Glutamatergic neuron (in vitro differentiated cells): ENCODE data around the gene CTPS1. TPM values are rescaled to one million over a fixed set of nuclear protein-coding genes. Genes with fewer than 3 reads are reported as not detected.

Experiments
- DNase-seq: peaks from one replicate; pipeline ENCODE4 v3.0.0; 2022
- H3K27ac Mint-ChIP-seq: one replicate; pipeline ENCODE4 v1.8.0; 2020; ENCODE audit warnings: mild to moderate bottlenecking, mixed read lengths, inconsistent platforms; ENCODE audit not compliant: unreplicated experiment
- H3K27me3 Mint-ChIP-seq: one replicate; pipeline ENCODE4 v1.8.0; 2020; ENCODE audit warnings: mild to moderate bottlenecking, moderate library complexity, mixed read lengths, inconsistent platforms; ENCODE audit not compliant: unreplicated experiment
- H3K36me3 Mint-ChIP-seq: one replicate; pipeline ENCODE4 v1.8.0; 2020; ENCODE audit warnings: mild to moderate bottlenecking, mixed read lengths, inconsistent platforms; ENCODE audit not compliant: unreplicated experiment
- H3K4me1 Mint-ChIP-seq: one replicate; pipeline ENCODE4 v1.8.0; 2020; ENCODE audit warnings: mild to moderate bottlenecking, low read depth, mixed read lengths, inconsistent platforms; ENCODE audit not compliant: unreplicated experiment
- H3K4me3 Mint-ChIP-seq: one replicate; pipeline ENCODE4 v1.8.0; 2020; ENCODE audit warnings: mild to moderate bottlenecking, mixed read lengths, inconsistent platforms; ENCODE audit not compliant: unreplicated experiment
- H3K9me3 Mint-ChIP-seq: one replicate; pipeline ENCODE4 v1.8.0; 2020; ENCODE audit warnings: mild to moderate bottlenecking, moderate library complexity, mixed read lengths, inconsistent platforms; ENCODE audit not compliant: unreplicated experiment
- total RNA-seq: library from RNA; stranded (reverse); fragmentation: NEBNext Ultra II Directional; extraction: Animal tissue kit (Norgen Biotek cat#: 25700); gene quantifications from one replicate; pipeline ENCODE4 v1.2.1, GENCODE V29; 2021; ENCODE audit not compliant: unreplicated experiment
- TF ChIP-seq, protein P1 (sequence below): fragments of 200-600 bp; sonication (generic); IDR thresholded peaks from one replicate; pipeline ENCODE4 v1.5.0; 2021; ENCODE audit not compliant: partially characterized antibody, unreplicated experiment

The CTPS1 gene
- total RNA-seq, 1 donor from 2014 or later, result 110 TPM

GRCh38 chr1:41023279-41023990 is 43.9 kb downstream of the CTPS1 start:
- peak; percentile 25 for DNase-seq
- H3K9me3 Mint-ChIP-seq, result peaks cover 11% of the 10 kb centered on the region
- no peaks in the 10 kb centered on the region for H3K36me3 Mint-ChIP-seq
- peaks cover 21% of the 10 kb centered on the region for H3K4me1 Mint-ChIP-seq
- no peak overlapping the region for H3K27ac Mint-ChIP-seq
- TF ChIP-seq, protein P1, sequence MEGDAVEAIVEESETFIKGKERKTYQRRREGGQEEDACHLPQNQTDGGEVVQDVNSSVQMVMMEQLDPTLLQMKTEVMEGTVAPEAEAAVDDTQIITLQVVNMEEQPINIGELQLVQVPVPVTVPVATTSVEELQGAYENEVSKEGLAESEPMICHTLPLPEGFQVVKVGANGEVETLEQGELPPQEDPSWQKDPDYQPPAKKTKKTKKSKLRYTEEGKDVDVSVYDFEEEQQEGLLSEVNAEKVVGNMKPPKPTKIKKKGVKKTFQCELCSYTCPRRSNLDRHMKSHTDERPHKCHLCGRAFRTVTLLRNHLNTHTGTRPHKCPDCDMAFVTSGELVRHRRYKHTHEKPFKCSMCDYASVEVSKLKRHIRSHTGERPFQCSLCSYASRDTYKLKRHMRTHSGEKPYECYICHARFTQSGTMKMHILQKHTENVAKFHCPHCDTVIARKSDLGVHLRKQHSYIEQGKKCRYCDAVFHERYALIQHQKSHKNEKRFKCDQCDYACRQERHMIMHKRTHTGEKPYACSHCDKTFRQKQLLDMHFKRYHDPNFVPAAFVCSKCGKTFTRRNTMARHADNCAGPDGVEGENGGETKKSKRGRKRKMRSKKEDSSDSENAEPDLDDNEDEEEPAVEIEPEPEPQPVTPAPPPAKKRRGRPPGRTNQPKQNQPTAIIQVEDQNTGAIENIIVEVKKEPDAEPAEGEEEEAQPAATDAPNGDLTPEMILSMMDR, result peak; percentile 35
- peaks cover 5% of the 10 kb centered on the region for H3K27me3 Mint-ChIP-seq
- H3K4me3 Mint-ChIP-seq, result no peak overlapping the region

GRCh38 chr1:41024953-41025352 is 45.5 kb downstream of the CTPS1 start:
- no peak overlapping the region for H3K4me3 Mint-ChIP-seq
- H3K27ac Mint-ChIP-seq, result no peak overlapping the region

GRCh38 chr1:41025979-41026819 is 46.7 kb downstream of the CTPS1 start:
- Mint-ChIP-seq H3K4me1 (peaks cover 7% of the 10 kb centered on the region), H3K27ac (no peak overlapping the region), H3K9me3 (peaks cover 3% of the 10 kb centered on the region), H3K27me3 (peaks cover 5% of the 10 kb centered on the region), H3K4me3 (no peak overlapping the region), H3K36me3 (peaks cover 10% of the 10 kb centered on the region)
- TF ChIP-seq, protein P1, result no peak
- DNase-seq, result no peak

More at GRCh38 chr1:41024953-41025352, 45.5 kb downstream of the CTPS1 start:
- TF ChIP-seq, protein P1, result no peak
- peaks cover 3% of the 10 kb centered on the region for H3K9me3 Mint-ChIP-seq
- peak; percentile 30 for DNase-seq
- peaks cover 5% of the 10 kb centered on the region for H3K27me3 Mint-ChIP-seq
- H3K4me1 Mint-ChIP-seq, result peaks cover 14% of the 10 kb centered on the region
- H3K36me3 Mint-ChIP-seq, result peaks cover 4% of the 10 kb centered on the region

DNA sequence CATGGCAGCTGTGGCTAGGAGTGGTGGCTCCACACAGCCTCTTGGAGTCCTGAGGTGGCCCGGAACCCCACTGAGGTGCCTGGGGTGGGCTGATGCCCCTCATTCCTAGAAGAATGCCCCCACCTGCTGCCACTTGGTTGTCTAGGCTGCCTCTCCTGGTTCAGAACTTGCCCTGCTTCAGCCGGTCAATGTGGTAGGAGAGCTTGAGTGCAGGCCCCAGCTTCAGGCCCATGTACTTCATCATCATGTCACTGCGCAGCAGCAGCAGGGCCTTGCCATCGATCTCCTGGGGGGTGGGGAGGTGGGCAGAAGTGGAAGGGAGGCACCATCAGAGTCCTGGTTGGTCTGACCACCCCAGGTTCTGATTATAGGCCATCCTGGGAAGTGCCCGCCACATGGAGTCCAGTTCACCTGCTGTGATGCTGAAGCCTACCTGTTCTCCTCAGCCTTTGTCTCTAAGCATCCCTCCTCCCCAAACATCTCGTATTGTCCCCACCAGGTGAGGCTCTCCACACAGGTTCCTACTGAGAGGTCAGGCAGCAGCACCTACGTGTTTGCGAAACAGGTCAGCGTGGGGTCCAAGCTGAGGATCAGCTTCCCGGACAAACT is 48.6 kb downstream of the CTPS1 start:
- Mint-ChIP-seq H3K36me3 (peaks cover 15% of the 10 kb centered on the region), H3K4me1 (no peaks in the 10 kb centered on the region), H3K4me3 (no peak overlapping the region), H3K27ac (no peak overlapping the region), H3K9me3 (peaks cover 3% of the 10 kb centered on the region), H3K27me3 (peaks cover 3% of the 10 kb centered on the region)
- TF ChIP-seq, protein P1, result no peak
- DNase-seq, result no peak
